Liver (tissue), 3 donors: Measurements from ENCODE around the gene PPP2R5C.

Source experiments
- CTCF ChIP-seq: fragments of 150-350 bp; IDR thresholded peaks from 2 replicates; pipeline ENCODE4 v1.5.1; 2017; ENCODE audit warnings: improper control_type of control experiment, low read depth, low read length; ENCODE audit not compliant: missing input control
- EGR1 ChIP-seq, 2 donors: IDR thresholded peaks; 2 replicates each; pipeline ENCODE4 v1.6.1; 2016 to 2018; ENCODE audit warnings: antibody characterized with exemption in 2 of 2, low read depth in 2 of 2
- FOXA1 ChIP-seq: IDR thresholded peaks from 2 replicates; pipeline ENCODE4 v1.6.1; 2016; ENCODE audit warnings: antibody characterized with exemption
- HNF4A ChIP-seq, 2 donors: conservative IDR thresholded peaks; 2 replicates each; pipeline ENCODE4 v1.6.1; 2016; ENCODE audit warnings: antibody characterized with exemption in 2 of 2, mild to moderate bottlenecking in 2 of 2
- JUND ChIP-seq, 2 donors: IDR thresholded peaks; 2 replicates each; pipeline ENCODE4 v1.6.1; 2016; ENCODE audit warnings: antibody characterized with exemption in 2 of 2
- NR2F2 ChIP-seq: IDR thresholded peaks from 2 replicates; pipeline ENCODE4 v1.6.1; 2016; ENCODE audit warnings: antibody characterized with exemption
- RAD21 ChIP-seq, 2 donors: IDR thresholded peaks; 2 replicates each; pipeline ENCODE4 v1.6.1; 2016; ENCODE audit warnings: antibody characterized with exemption in 2 of 2, mild to moderate bottlenecking in 2 of 2
- RXRA ChIP-seq, 2 donors: IDR thresholded peaks; 2 replicates each; pipeline ENCODE4 v1.6.1; 2017 to 2018; ENCODE audit warnings: antibody characterized with exemption in 2 of 2, mild to moderate bottlenecking in 1 of 2
- SP1 ChIP-seq: IDR thresholded peaks from 2 replicates; pipeline ENCODE4 v1.6.1; 2018; ENCODE audit warnings: antibody characterized with exemption, mild to moderate bottlenecking
- TAF1 ChIP-seq: conservative IDR thresholded peaks from 2 replicates; pipeline ENCODE4 v1.6.1; 2016; ENCODE audit warnings: antibody characterized with exemption, mild to moderate bottlenecking
- ZBTB33 ChIP-seq: IDR thresholded peaks from 2 replicates; pipeline ENCODE4 v1.6.1; 2016; ENCODE audit warnings: antibody characterized with exemption
- TF ChIP-seq, protein P1 (sequence below): IDR thresholded peaks from 2 replicates; pipeline ENCODE4 v1.6.1; 2016; ENCODE audit warnings: antibody characterized with exemption, mild to moderate bottlenecking
- TF ChIP-seq, protein P2 (sequence below): IDR thresholded peaks from 2 replicates; pipeline ENCODE4 v1.6.1; 2016; ENCODE audit warnings: antibody characterized with exemption
- TF ChIP-seq, protein P3 (sequence below): IDR thresholded peaks from 2 replicates; pipeline ENCODE4 v1.6.1; 2016; ENCODE audit warnings: antibody characterized with exemption
- donor health status: healthy.
- donor health status: healthy.

GRCh38 chr14:101861464-101861863 lies 100.0 kb downstream of the PPP2R5C start:
- TF ChIP-seq CTCF (no peak), ZBTB33 (no peak), RAD21 (IDR thresholded peaks at IDR 0.05) (no peak), SP1 (peak; percentile 56), NR2F2 (no peak), TAF1 (peak; percentile 36), JUND (IDR thresholded peaks at IDR 0.05) (peak in 1 of 2 donors; percentile 19), EGR1 (IDR thresholded peaks at IDR 0.05; ENCODE audit: low read depth in 2 of 2) (no peak), RXRA (IDR thresholded peaks at IDR 0.05) (peak; percentile 46 to 47), FOXA1 (no peak), HNF4A (conservative IDR thresholded peaks at IDR 0.05) (peak; percentile 76 to 81)
- TF ChIP-seq, protein P1, sequence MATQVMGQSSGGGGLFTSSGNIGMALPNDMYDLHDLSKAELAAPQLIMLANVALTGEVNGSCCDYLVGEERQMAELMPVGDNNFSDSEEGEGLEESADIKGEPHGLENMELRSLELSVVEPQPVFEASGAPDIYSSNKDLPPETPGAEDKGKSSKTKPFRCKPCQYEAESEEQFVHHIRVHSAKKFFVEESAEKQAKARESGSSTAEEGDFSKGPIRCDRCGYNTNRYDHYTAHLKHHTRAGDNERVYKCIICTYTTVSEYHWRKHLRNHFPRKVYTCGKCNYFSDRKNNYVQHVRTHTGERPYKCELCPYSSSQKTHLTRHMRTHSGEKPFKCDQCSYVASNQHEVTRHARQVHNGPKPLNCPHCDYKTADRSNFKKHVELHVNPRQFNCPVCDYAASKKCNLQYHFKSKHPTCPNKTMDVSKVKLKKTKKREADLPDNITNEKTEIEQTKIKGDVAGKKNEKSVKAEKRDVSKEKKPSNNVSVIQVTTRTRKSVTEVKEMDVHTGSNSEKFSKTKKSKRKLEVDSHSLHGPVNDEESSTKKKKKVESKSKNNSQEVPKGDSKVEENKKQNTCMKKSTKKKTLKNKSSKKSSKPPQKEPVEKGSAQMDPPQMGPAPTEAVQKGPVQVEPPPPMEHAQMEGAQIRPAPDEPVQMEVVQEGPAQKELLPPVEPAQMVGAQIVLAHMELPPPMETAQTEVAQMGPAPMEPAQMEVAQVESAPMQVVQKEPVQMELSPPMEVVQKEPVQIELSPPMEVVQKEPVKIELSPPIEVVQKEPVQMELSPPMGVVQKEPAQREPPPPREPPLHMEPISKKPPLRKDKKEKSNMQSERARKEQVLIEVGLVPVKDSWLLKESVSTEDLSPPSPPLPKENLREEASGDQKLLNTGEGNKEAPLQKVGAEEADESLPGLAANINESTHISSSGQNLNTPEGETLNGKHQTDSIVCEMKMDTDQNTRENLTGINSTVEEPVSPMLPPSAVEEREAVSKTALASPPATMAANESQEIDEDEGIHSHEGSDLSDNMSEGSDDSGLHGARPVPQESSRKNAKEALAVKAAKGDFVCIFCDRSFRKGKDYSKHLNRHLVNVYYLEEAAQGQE: no peak
- TF ChIP-seq, protein P2, sequence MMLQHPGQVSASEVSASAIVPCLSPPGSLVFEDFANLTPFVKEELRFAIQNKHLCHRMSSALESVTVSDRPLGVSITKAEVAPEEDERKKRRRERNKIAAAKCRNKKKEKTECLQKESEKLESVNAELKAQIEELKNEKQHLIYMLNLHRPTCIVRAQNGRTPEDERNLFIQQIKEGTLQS: peak; percentile 74
- TF ChIP-seq, protein P3, sequence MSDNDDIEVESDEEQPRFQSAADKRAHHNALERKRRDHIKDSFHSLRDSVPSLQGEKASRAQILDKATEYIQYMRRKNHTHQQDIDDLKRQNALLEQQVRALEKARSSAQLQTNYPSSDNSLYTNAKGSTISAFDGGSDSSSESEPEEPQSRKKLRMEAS: peak; percentile 53
